ENCODE results near the gene SORBS1.

SORBS1 gene

GRCh38 chr10:95280637-95281036 lies 280.5 kb downstream of the SORBS1 start:
- no peak for DNase-seq

GRCh38 chr10:95279042-95279820 lies 281.9 kb downstream of the SORBS1 start:
- DNase-seq = no peak

- no peak for DNase-seq
These were observed 282.8 kb downstream of the SORBS1 start for GRCh38 chr10:95278061-95278988.

- no peak for DNase-seq
These were observed 283.6 kb downstream of the SORBS1 start for GRCh38 chr10:95277614-95278013.

- no peak for DNase-seq
These were observed 284.0 kb downstream of the SORBS1 start for GRCh38 chr10:95277201-95277570.

GRCh38 chr10:95276367-95277200 lies 284.6 kb downstream of the SORBS1 start:
- no peak for DNase-seq

GRCh38 chr10:95275726-95276366 lies 285.3 kb downstream of the SORBS1 start:
- no peak for DNase-seq

- DNase-seq = no peak
These were observed 287.5 kb downstream of the SORBS1 start for GRCh38 chr10:95273393-95274312.

GRCh38 chr10:95268438-95268837 lies 292.7 kb downstream of the SORBS1 start:
- DNase-seq = no peak

GRCh38 chr10:95267251-95267650 lies 293.9 kb downstream of the SORBS1 start:
- DNase-seq = no peak

- DNase-seq = no peak
These were observed 294.5 kb downstream of the SORBS1 start for GRCh38 chr10:95266674-95267095.

GRCh38 chr10:95265572-95265971 lies 295.6 kb downstream of the SORBS1 start:
- no peak for DNase-seq

GRCh38 chr10:95264227-95265051 lies 296.7 kb downstream of the SORBS1 start:
- no peak for DNase-seq

- no peak for DNase-seq
These were observed 297.3 kb downstream of the SORBS1 start for GRCh38 chr10:95263864-95264226.

GRCh38 chr10:95262763-95263518 lies 298.2 kb downstream of the SORBS1 start:
- DNase-seq = no peak

- DNase-seq = no peak
These were observed 299.2 kb downstream of the SORBS1 start for GRCh38 chr10:95261926-95262325.
